Stimulated activated naive CD8-positive, alpha-beta T cell treated with anti-CD3 and anti-CD28 coated beads, Interleukin-15, Interleukin-2, amounts not matched to agents 100 ng/mL and 50 ng/mL, for 24 hours (primary cell): ENCODE measurements around the gene GOLT1B.
A peak's percentile ranks its signal among the peaks of the same experiment; 100 is the strongest.

Experiments used
- H3K27ac Mint-ChIP-seq: one replicate; pipeline ENCODE4 v1.8.0; 2021; ENCODE audit warnings: mild to moderate bottlenecking, mixed read lengths
- H3K27me3 Mint-ChIP-seq: one replicate; pipeline ENCODE4 v1.8.0; 2021; ENCODE audit warnings: mixed read lengths
- H3K36me3 Mint-ChIP-seq: one replicate; pipeline ENCODE4 v1.8.0; 2021; ENCODE audit warnings: low read depth, mixed read lengths
- H3K4me1 Mint-ChIP-seq: one replicate; pipeline ENCODE4 v1.8.0; 2021; ENCODE audit warnings: low read depth, mixed read lengths
- H3K4me3 Mint-ChIP-seq: one replicate; pipeline ENCODE4 v1.8.0; 2021; ENCODE audit warnings: mild to moderate bottlenecking, mixed read lengths
- H3K9me3 Mint-ChIP-seq: one replicate; pipeline ENCODE4 v1.8.0; 2021; ENCODE audit warnings: mixed read lengths

Gene GOLT1B

GRCh38 chr12:21539797-21540196, 38.2 kb downstream of the GOLT1B start:
- no peak overlapping the region for H3K4me3 Mint-ChIP-seq
- no peaks in the 10 kb centered on the region for H3K4me1 Mint-ChIP-seq
- no peaks in the 10 kb centered on the region for H3K9me3 Mint-ChIP-seq
- peaks cover 8% of the 10 kb centered on the region for H3K27me3 Mint-ChIP-seq
- no peaks in the 10 kb centered on the region for H3K36me3 Mint-ChIP-seq
- no peak overlapping the region for H3K27ac Mint-ChIP-seq

GRCh38 chr12:21541773-21542172, 40.2 kb downstream of the GOLT1B start:
- no peaks in the 10 kb centered on the region for H3K36me3 Mint-ChIP-seq
- no peak overlapping the region for H3K4me3 Mint-ChIP-seq
- no peaks in the 10 kb centered on the region for H3K9me3 Mint-ChIP-seq
- H3K27me3 Mint-ChIP-seq, result peaks cover 4% of the 10 kb centered on the region
- no peaks in the 10 kb centered on the region for H3K4me1 Mint-ChIP-seq
- H3K27ac Mint-ChIP-seq, result no peak overlapping the region

GRCh38 chr12:21542403-21542802, 40.8 kb downstream of the GOLT1B start:
- Mint-ChIP-seq H3K36me3 (no peaks in the 10 kb centered on the region), H3K4me1 (peaks cover 2% of the 10 kb centered on the region), H3K9me3 (no peaks in the 10 kb centered on the region), H3K27ac (no peak overlapping the region), H3K4me3 (no peak overlapping the region), H3K27me3 (peaks cover 6% of the 10 kb centered on the region)

- no peak overlapping the region for H3K27ac Mint-ChIP-seq
- peaks cover 10% of the 10 kb centered on the region for H3K4me1 Mint-ChIP-seq
- no peaks in the 10 kb centered on the region for H3K9me3 Mint-ChIP-seq
- H3K36me3 Mint-ChIP-seq, result no peaks in the 10 kb centered on the region
- H3K27me3 Mint-ChIP-seq, result peaks cover 7% of the 10 kb centered on the region
- no peak overlapping the region for H3K4me3 Mint-ChIP-seq
Observed at GRCh38 chr12:21543151-21543550, 41.6 kb downstream of the GOLT1B start.

- peaks cover 11% of the 10 kb centered on the region for H3K4me1 Mint-ChIP-seq
- H3K36me3 Mint-ChIP-seq, result no peaks in the 10 kb centered on the region
- H3K27me3 Mint-ChIP-seq, result peaks cover 7% of the 10 kb centered on the region
- H3K9me3 Mint-ChIP-seq, result no peaks in the 10 kb centered on the region
- no peak overlapping the region for H3K4me3 Mint-ChIP-seq
- H3K27ac Mint-ChIP-seq, result no peak overlapping the region
Observed at GRCh38 chr12:21545557-21545956, 44.0 kb downstream of the GOLT1B start.

- Mint-ChIP-seq H3K9me3 (no peaks in the 10 kb centered on the region), H3K27ac (no peak overlapping the region), H3K27me3 (peaks cover 7% of the 10 kb centered on the region), H3K4me3 (no peak overlapping the region), H3K36me3 (no peaks in the 10 kb centered on the region), H3K4me1 (peaks cover 11% of the 10 kb centered on the region)
Observed at GRCh38 chr12:21546716-21547115, 45.1 kb downstream of the GOLT1B start.

- H3K27me3 Mint-ChIP-seq, result peaks cover 7% of the 10 kb centered on the region
- H3K4me1 Mint-ChIP-seq, result peaks cover 11% of the 10 kb centered on the region
- H3K36me3 Mint-ChIP-seq, result no peaks in the 10 kb centered on the region
- H3K4me3 Mint-ChIP-seq, result no peak overlapping the region
- H3K27ac Mint-ChIP-seq, result peak overlapping the region; percentile 45
- H3K9me3 Mint-ChIP-seq, result no peaks in the 10 kb centered on the region
Observed at GRCh38 chr12:21547437-21547836, 45.8 kb downstream of the GOLT1B start.

GRCh38 chr12:21551841-21552465, 50.4 kb downstream of the GOLT1B start:
- H3K4me1 Mint-ChIP-seq, result peaks cover 11% of the 10 kb centered on the region
- no peak overlapping the region for H3K27ac Mint-ChIP-seq
- no peaks in the 10 kb centered on the region for H3K36me3 Mint-ChIP-seq
- H3K9me3 Mint-ChIP-seq, result no peaks in the 10 kb centered on the region
- H3K27me3 Mint-ChIP-seq, result peaks cover 3% of the 10 kb centered on the region
- H3K4me3 Mint-ChIP-seq, result no peak overlapping the region

GRCh38 chr12:21552635-21553328, 51.2 kb downstream of the GOLT1B start:
- Mint-ChIP-seq H3K36me3 (no peaks in the 10 kb centered on the region), H3K27ac (no peak overlapping the region), H3K4me3 (no peak overlapping the region), H3K27me3 (no peaks in the 10 kb centered on the region), H3K4me1 (peaks cover 4% of the 10 kb centered on the region), H3K9me3 (no peaks in the 10 kb centered on the region)

- Mint-ChIP-seq H3K27ac (no peak overlapping the region), H3K27me3 (no peaks in the 10 kb centered on the region), H3K9me3 (no peaks in the 10 kb centered on the region), H3K36me3 (no peaks in the 10 kb centered on the region), H3K4me3 (no peak overlapping the region), H3K4me1 (peaks cover 4% of the 10 kb centered on the region)
Observed at GRCh38 chr12:21553329-21553675, 51.7 kb downstream of the GOLT1B start.

- no peaks in the 10 kb centered on the region for H3K27me3 Mint-ChIP-seq
- no peak overlapping the region for H3K27ac Mint-ChIP-seq
- H3K9me3 Mint-ChIP-seq, result no peaks in the 10 kb centered on the region
- H3K36me3 Mint-ChIP-seq, result no peaks in the 10 kb centered on the region
- peaks cover 20% of the 10 kb centered on the region for H3K4me1 Mint-ChIP-seq
- H3K4me3 Mint-ChIP-seq, result no peak overlapping the region
Observed at GRCh38 chr12:21558100-21558679, 56.6 kb downstream of the GOLT1B start.

GRCh38 chr12:21559855-21560569, 58.4 kb downstream of the GOLT1B start:
- Mint-ChIP-seq H3K4me3 (no peak overlapping the region), H3K36me3 (no peaks in the 10 kb centered on the region), H3K27me3 (no peaks in the 10 kb centered on the region), H3K9me3 (no peaks in the 10 kb centered on the region), H3K27ac (peak overlapping the region; percentile 33), H3K4me1 (peaks cover 20% of the 10 kb centered on the region)

GRCh38 chr12:21561158-21561557, 59.6 kb downstream of the GOLT1B start:
- H3K27me3 Mint-ChIP-seq, result no peaks in the 10 kb centered on the region
- H3K9me3 Mint-ChIP-seq, result no peaks in the 10 kb centered on the region
- peaks cover 20% of the 10 kb centered on the region for H3K4me1 Mint-ChIP-seq
- no peaks in the 10 kb centered on the region for H3K36me3 Mint-ChIP-seq
- no peak overlapping the region for H3K4me3 Mint-ChIP-seq
- H3K27ac Mint-ChIP-seq, result no peak overlapping the region

GRCh38 chr12:21562859-21563258, 61.3 kb downstream of the GOLT1B start:
- H3K27me3 Mint-ChIP-seq, result no peaks in the 10 kb centered on the region
- no peak overlapping the region for H3K27ac Mint-ChIP-seq
- H3K4me1 Mint-ChIP-seq, result peaks cover 20% of the 10 kb centered on the region
- H3K36me3 Mint-ChIP-seq, result no peaks in the 10 kb centered on the region
- H3K4me3 Mint-ChIP-seq, result no peak overlapping the region
- H3K9me3 Mint-ChIP-seq, result no peaks in the 10 kb centered on the region

- Mint-ChIP-seq H3K4me1 (no peaks in the 10 kb centered on the region), H3K4me3 (no peak overlapping the region), H3K27ac (no peak overlapping the region), H3K9me3 (no peaks in the 10 kb centered on the region), H3K36me3 (no peaks in the 10 kb centered on the region), H3K27me3 (no peaks in the 10 kb centered on the region)
Observed at GRCh38 chr12:21566223-21566906, 64.8 kb downstream of the GOLT1B start.
